Measurements from ENCODE around the gene HIC1.

Gene HIC1

GRCh38 chr17:2086306-2086705 is 31.4 kb downstream of the HIC1 start:
- peak; percentile 37 for DNase-seq (ENCODE audit: low spot score)
- TF ChIP-seq, protein P1, sequence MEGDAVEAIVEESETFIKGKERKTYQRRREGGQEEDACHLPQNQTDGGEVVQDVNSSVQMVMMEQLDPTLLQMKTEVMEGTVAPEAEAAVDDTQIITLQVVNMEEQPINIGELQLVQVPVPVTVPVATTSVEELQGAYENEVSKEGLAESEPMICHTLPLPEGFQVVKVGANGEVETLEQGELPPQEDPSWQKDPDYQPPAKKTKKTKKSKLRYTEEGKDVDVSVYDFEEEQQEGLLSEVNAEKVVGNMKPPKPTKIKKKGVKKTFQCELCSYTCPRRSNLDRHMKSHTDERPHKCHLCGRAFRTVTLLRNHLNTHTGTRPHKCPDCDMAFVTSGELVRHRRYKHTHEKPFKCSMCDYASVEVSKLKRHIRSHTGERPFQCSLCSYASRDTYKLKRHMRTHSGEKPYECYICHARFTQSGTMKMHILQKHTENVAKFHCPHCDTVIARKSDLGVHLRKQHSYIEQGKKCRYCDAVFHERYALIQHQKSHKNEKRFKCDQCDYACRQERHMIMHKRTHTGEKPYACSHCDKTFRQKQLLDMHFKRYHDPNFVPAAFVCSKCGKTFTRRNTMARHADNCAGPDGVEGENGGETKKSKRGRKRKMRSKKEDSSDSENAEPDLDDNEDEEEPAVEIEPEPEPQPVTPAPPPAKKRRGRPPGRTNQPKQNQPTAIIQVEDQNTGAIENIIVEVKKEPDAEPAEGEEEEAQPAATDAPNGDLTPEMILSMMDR (IDR thresholded peaks at IDR 0.05; ENCODE audit: extremely low read depth, missing control alignments), result no peak

DNA sequence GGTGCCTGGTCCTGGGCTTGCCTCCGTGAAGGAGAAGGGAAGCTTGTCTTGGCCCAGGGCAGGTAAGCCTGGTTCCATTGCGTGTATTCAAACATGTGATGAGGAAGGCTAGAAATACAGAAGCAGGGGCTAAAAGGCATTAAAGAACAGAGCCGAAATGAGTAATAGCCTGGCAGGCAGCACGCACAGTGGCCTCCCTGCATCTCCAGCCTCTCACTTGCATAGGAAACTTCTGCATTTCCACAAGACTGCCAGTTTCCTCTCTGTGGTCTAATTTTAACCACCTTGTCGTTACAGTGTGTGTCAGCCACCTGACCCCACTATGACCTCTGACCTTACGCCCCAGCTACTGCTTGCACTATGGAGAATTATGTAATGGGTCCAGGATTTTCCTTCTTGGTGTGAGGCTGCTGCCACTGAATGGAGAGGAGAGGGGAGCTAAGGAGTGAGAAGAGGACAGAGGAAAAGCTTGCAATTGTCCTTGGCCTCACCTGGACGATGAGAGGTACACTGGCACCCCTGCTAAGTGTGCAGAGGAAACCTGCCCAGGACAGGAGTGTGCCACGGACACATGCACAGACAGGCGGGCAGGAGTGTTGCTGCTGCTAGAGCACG is 32.8 kb downstream of the HIC1 start:
- TF ChIP-seq, protein P1 (IDR thresholded peaks at IDR 0.05; ENCODE audit: extremely low read depth, missing control alignments), result no peak
- peak; percentile 54 for DNase-seq (ENCODE audit: low spot score)

DNA sequence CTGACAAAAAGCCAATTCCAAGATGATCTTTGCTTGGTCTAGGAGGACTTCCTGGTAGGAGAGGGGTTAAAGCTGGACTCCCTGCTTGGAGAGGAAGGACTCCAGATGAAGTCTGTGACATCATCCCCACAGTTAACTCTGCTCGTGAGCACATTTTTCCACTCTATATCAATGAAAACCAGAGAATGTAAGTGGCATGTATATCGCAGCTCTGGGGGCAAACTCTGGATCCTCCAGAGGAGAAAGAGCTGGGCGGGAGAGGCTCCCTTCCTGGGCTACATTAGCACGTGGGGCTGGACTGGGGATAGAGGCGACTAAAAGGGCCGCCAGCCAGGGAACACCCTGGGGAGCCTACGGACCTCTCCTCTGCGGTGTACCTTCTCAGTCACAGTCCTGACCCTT is 34.1 kb downstream of the HIC1 start:
- DNase-seq (ENCODE audit: low spot score), result no peak
- TF ChIP-seq, protein P1 (IDR thresholded peaks at IDR 0.05; ENCODE audit: extremely low read depth, missing control alignments), result no peak

- no peak for DNase-seq (ENCODE audit: low spot score)
- TF ChIP-seq, protein P1 (IDR thresholded peaks at IDR 0.05; ENCODE audit: extremely low read depth, missing control alignments), result no peak
These were observed 35.3 kb downstream of the HIC1 start for GRCh38 chr17:2090210-2090641.

GRCh38 chr17:2090804-2091534 is 36.1 kb downstream of the HIC1 start:
- TF ChIP-seq, protein P1 (IDR thresholded peaks at IDR 0.05; ENCODE audit: extremely low read depth, missing control alignments), result no peak
- DNase-seq (ENCODE audit: low spot score), result no peak

GRCh38 chr17:2092253-2092652 is 37.4 kb downstream of the HIC1 start:
- TF ChIP-seq, protein P1 (IDR thresholded peaks at IDR 0.05; ENCODE audit: extremely low read depth, missing control alignments), result no peak
- DNase-seq (ENCODE audit: low spot score), result no peak

GRCh38 chr17:2093349-2093748 is 38.4 kb downstream of the HIC1 start:
- DNase-seq (ENCODE audit: low spot score), result no peak
- TF ChIP-seq, protein P1 (IDR thresholded peaks at IDR 0.05; ENCODE audit: extremely low read depth, missing control alignments), result no peak

All from GM20000 (cell line).